Pons (tissue), 1 donor: ENCODE measurements around the gene TIMM50.

Experiments used
- DNase-seq: peaks from one replicate; pipeline ENCODE4 v3.0.0-alpha.2; 2016; ENCODE audit warnings: low spot score

TIMM50 gene

DNA sequence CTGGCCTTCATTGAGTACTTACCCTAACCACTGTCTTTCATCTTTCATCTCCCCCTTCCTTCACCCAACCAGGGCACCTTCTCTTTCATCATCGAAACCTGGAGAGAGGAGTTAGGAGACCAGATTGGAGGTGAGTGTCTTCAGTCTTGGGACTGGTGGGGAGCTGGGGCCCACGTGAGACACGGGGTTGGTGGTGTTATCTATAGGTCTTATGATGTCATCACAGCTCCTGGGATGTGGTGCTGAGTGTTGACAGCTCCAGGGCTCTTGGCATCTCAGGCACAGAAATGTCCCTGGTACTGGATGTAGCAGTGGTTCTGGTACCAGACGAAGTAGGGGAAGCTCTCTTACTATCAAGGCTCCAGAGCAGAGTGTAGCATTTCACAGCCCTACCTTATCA, 19.9 kb downstream of the TIMM50 start:
- no peak for DNase-seq

DNA sequence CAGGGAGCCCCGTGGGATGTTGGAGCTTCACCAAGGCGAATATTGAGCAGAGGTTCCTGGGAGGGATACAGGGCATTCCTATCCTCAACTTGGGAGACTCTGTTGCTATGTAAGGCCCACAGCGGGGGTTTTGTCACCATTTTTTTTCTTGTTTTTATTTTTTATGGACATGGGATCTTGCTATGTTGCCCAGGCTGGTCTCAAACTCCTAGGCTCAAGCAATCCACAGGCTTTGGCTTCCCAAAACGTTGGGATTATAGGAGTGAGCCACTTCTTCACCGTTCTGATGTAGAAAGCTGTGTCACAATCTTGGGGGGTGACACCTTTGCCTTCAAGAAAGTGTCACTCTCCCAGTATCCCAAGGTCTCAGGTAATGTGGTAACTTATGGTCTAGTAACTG, 20.7 kb downstream of the TIMM50 start:
- no peak for DNase-seq

DNA sequence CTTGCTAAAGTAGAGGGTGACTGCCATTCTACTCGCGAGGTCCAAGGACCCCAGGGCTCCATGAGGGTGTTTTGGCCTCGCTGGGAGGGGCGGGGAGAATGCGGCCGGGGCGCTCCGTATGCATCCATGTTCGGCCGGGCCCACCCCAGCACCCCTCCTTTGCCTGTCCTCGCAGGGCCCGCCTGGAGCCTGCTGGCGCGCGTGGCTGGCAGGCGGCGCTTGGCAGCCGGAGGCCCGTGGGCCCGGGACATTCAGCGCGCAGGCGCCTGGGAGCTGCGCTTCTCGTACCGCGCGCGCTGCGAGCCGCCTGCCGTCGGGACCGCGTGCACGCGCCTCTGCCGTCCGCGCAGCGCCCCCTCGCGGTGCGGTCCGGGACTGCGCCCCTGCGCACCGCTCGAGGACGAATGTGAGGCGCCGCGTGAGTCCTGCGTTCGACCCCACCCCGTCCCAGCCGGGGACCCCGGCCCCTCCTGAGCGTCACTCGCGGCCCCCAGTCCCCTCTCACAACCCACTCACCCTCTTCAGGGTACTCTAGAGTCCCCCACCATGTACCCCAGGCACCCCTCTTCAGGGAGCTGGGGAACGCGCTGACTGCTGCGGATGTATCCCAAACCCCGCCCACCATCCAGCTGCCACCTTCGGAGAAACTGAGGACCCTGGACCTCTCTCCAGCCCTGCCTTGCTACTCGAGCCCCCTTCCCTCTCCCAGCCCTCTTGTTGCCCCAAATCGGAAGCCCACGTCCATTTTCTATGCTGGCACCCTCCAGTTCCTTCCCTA, 22.2 kb downstream of the TIMM50 start:
- DNase-seq = no peak

DNA sequence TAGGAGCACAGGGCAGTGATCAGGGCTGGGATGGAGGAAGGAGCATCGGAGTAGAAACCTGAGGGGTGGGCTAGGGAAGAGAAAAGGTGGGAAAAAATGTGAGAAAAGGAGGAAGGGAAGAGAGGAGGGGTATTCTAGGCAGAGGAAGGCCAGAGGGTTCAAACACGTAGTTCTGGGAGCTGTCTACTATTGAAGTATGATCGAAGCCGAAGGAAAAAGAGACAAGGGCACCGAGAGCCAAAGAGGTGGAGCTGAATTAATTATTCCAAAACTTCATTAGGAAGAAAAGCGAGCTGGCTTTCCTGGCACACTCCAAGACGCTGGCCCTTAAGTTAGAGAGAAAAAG, 25.9 kb downstream of the TIMM50 start:
- no peak for DNase-seq

DNA sequence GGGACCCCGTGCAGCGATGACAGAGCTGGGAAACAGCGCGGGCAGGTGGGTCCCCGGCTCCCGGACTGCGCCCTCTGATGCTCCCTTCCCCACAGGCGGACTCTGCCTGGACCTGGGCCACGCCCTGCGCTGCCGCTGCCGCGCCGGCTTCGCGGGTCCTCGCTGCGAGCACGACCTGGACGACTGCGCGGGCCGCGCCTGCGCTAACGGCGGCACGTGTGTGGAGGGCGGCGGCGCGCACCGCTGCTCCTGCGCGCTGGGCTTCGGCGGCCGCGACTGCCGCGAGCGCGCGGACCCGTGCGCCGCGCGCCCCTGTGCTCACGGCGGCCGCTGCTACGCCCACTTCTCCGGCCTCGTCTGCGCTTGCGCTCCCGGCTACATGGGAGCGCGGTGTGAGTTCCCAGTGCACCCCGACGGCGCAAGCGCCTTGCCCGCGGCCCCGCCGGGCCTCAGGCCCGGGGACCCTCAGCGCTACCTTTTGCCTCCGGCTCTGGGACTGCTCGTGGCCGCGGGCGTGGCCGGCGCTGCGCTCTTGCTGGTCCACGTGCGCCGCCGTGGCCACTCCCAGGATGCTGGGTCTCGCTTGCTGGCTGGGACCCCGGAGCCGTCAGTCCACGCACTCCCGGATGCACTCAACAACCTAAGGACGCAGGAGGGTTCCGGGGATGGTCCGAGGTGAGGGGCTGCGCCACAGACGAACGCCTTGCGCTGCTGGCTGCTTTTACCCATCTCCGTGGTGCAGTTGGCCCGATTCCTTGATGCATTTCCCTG, 26.5 kb downstream of the TIMM50 start:
- no peak for DNase-seq

DNA sequence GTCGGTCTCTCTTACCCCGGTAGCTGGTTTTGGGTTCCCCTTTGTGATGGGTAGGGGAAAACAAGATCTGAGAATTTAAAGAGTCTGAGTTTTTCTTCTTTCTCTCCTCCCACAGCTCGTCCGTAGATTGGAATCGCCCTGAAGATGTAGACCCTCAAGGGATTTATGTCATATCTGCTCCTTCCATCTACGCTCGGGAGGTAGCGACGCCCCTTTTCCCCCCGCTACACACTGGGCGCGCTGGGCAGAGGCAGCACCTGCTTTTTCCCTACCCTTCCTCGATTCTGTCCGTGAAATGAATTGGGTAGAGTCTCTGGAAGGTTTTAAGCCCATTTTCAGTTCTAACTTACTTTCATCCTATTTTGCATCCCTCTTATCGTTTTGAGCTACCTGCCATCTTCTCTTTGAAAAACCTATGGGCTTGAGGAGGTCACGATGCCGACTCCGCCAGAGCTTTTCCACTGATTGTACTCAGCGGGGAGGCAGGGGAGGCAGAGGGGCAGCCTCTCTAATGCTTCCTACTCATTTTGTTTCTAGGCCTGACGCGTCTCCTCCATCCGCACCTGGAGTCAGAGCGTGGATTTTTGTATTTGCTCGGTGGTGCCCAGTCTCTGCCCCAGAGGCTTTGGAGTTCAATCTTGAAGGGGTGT, 27.2 kb downstream of the TIMM50 start:
- no peak for DNase-seq

DNA sequence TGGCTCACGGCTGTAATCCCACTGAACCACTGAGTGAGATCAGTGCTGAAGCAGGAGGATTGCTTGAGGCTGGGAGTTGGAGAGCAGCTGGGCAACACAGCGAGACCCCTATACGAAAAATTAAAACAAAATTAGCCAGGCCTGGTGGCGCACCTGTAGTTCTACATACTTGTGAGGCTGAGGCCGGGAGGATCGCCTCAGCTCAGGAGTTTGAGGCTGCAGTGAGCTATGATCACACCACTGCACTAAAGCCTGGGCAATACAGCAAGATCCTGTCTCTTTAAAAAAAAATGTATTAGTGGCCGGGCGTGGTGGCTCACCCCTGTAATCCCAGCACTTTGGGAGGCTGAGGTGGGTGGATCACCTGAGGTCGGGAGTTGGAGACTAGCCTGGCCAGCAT, 28.0 kb downstream of the TIMM50 start:
- DNase-seq = no peak

DNA sequence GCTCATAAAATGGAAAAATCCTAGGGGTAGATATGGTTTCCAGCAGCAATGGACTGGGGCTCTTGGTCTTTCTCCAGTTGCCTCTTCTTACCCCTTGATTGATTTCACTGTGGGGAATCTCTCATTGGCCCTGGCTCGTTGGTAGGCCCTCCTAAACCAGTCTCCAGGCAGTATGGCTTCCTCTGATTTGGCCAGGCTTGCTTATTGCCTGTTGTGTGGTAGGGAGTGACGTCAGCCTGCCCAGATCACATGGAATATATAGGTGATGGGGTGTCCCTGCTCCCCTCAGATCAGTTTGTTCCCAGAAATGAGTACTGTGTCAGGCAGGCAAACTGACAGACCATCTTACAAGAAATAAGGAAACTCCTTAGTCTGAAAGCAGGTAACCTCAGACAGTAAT, 28.6 kb downstream of the TIMM50 start:
- DNase-seq = no peak

DNA sequence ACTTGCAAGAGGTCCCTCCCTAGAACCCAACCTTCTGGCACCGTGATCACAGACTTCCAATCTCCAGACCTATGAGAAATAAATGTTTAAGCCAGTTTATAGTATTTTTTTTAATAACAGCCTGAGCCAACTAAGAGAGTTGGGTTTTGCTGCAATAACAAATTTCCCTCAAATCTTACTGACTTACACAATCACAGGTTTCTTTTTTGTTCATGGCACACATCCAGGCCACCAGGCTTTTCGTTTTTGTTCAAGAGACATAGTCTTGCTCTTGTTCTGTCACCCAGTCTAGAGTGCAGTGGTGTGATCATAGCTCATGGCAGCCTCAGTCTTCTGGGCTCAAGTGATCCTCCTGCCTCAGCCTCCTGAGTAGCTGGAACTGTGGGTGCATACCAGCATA, 32.4 kb downstream of the TIMM50 start:
- no peak for DNase-seq

DNA sequence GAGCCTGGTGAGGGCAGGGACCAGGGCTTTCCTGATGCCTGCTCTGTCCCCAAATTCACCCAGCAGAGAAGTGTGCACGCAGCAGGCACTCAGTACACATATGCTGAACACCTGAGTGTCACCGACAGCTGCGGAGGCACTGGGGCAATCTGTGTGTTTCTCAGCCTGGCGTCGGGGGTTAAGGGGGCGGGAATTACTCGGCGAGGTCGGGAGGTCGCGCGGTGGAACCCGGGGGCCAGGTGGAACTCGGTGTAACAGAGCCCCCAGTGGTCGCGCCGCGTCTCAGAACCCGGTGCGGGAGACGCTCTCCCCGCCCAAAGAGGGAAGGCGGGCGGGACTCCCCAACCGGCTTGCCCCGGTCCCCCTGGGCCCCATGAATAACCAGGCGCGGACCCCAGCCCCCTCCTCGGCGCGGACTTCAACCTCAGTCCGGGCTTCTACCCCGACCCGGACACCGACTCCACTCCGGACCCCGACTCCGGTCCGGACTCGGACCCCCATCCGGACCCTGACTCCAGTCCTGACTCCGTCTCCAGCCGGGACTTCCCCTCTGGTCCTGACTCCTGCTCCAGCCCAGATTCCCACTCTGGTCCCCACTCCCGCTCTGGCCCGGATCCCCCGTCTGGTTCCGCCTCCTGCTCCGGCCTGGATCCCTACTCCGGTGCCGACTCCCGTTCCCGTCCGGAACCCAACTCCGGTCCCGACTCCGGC, 34.4 kb downstream of the TIMM50 start, which contains the start of gene SELENOV:
TSS of gene SELENOV (plus strand) at position 300 of the 711 bp plus-strand sequence. CDS start at position 374, 74 bp downstream.
- DNase-seq = no peak

DNA sequence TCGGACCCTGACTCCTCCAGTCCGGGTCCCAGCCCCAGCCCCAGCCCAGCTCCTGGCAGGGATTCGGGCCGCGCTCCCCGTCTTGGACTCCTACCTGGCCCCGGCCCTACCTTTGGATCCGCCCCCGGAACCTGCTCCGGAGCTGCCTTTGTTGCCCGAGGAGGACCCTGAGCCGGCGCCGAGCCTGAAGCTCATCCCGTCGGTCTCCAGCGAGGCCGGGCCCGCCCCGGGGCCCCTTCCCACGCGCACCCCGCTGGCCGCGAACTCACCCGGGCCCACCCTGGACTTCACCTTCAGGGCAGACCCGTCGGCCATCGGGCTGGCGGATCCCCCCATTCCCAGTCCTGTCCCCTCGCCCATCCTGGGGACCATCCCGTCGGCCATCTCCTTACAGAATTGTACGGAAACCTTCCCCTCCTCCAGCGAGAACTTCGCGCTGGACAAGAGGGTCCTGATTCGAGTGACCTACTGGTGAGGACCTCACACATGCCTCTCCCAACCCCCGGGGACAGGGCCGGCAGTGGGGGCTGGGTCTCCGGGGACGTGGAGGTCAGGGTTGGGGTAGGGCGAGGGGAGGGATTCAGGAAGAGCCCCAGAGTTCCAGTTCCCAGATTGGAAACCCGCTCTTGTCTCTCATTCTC, 35.0 kb downstream of the TIMM50 start:
- no peak for DNase-seq

DNA sequence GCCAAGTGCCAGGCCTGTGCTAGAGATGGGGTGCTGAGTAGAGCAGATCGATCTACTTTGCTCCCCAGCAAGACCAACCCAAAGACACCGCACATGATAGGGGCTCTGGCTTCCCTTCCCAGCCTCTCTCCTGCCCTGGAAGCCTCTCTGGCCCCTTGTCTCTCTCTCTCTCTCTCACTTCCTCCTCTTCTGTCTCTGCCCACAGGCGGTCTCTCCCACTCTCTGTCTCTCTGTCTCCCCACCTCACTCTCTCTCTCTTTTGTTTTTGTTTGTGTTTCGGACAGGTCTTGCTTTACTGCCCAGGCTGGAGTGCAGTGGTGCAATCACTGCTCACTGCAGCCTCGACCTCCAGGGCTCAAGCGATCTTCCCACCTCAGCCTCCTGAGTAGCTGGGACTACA, 35.6 kb downstream of the TIMM50 start:
- DNase-seq = no peak

DNA sequence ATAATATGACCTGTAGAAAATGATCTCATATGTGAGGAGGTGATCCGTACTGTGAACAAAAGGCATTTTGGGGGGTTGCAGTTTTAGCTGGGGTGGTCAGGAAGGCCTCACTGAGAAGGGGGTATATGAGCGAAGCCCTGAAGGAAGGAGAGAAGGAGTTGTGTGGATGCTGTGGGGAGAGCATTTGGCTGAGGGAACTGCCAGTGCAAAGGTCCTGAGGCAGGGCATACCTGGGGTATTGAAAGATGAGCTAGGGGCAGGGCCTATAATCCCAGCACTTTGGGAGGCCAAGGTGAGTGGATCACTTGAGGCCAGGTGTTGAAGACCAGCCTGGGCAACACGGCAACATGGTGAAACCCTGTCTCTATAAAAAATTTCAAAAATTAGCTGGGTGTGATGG, 36.8 kb downstream of the TIMM50 start:
- no peak for DNase-seq

DNA sequence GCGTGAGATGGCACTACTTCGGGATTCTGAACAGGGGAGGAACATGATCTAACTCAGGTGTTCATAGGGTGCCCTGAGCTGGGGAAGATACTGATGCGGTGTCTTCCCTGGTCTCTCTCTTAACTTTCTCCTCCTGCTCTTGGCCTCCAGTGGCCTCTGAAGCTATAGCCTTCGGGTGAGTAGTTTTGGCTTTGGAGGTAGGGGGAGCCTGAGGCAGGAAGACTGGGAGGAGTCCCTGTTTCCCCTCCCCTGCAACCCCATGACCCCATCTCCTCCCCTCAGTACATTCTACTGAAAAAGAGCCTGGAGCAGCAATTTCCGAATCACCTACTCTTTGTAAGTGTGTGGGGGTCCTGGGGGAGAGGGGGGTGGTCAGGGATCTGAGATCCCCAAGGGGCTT, 37.8 kb downstream of the TIMM50 start:
- no peak for DNase-seq

DNA sequence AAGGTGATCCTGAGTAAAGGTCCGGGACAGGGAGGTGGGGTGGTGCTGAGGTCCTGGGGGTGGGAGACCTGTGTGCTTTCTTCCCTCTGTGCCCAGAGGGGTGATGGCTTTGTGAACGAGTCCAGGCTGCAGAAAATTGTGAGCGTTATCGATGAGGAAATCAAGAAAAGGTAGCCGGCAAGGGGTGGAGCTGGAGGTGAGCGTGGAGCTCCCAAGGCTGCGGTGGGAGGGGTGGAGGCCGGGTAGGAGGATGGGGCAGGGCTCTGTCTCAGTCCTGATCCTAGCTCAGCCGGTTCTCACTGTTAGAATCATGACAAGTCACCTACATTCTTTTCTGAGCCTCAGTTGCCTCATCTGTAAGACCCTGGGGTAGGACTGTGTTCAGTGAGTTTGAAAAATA, 38.3 kb downstream of the TIMM50 start:
- no peak for DNase-seq

DNA sequence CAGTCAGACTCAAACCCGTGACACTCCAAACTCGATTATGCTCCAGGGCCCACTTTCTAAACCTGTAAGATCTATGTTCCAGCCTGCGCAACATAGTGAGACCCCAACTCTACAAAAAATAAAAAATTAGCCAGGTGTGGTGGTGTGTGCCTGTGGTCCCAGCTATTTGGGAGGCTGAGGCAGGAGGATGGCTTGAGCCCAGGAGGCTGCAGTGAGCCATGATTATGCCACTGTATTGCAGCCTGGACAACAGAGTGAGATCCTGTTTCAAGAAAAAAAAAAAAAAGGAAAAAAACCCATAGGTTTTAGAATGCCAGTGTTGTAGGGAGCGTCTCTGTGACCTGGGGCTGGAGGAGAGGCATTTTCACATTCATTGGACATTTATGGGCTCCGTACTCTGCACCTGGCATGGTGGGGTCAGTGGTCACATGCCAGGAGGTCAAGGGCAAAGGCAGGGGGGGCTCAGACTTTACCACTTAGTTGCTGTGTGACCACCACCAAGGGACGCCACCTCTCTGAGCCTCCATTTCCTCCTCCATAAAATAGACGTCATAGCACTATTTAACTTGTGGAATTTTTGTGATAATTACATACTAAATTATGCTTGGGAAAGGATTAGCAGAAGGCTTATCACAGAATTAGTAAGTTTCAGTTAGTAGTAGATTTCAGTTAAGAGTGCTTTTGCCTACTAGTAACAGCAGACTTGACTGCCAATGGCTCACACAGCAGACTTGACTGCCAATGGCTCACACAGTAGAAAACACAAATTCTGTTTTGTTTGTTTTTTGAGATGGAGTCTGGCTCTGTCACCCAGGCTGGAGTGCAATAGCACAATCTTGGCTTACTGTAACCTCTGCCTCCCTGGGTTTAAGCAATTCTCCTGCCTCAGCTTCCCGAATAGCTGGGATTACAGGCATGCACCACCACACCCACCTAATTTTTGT, 40.2 kb downstream of the TIMM50 start:
- no peak for DNase-seq

DNA sequence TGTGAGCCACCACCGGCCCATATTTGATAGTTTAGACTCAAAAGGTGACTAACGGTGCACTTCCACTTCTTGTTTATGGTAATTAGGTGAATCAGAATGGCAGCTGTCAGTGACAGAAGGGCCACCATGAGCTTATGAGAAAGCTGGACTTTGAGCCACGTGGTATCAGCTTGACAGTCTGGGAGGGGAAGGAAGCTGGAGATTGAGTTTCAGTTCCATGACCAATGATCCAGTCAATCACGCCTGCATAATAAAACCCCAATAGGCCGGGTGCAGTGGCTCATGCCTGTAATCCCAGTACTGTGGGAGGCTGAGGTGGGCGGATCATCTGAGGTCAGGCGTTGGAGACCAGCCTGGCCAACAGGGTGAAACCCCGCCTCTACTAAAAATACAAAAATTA, 43.9 kb downstream of the TIMM50 start:
- DNase-seq = no peak

DNA sequence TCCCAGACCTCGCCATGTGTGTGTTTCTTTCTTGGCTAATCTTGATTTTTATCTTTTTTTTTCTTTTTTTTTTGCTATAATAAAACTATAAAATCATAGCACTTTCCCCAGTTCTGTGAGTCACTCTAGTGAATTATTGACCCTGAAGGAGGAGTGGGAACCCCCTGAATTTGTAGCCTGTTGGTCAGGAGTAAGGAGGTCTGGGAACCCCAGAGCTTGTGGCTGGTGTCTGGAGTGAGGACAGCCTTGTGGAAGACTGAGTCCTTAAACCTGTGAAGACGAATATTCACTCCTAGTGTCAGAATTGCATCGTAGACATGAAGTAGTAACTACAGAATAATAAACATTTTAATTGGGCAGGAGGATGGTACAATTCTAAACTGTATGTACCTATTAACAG, 44.6 kb downstream of the TIMM50 start:
- DNase-seq = no peak

DNA sequence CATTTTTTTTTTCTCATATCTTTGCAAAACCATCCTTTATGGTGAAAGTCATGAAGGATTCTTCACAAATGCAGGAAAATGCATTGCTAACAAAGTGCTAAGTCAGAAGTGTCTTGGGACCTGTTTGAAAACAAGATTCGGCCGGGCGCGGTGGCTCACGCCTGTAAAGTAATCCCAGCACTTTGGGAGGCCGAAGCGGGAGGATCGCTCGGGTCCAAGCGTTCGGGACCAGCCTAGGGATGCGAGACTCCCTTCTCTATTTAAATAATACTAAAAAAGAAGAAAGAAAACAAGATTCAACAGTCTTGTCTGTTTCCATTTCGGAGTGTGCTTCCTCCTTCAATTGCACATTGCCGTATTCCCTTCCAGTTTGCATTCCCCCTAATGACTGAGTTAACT, 51.2 kb downstream of the TIMM50 start:
- no peak for DNase-seq

DNA sequence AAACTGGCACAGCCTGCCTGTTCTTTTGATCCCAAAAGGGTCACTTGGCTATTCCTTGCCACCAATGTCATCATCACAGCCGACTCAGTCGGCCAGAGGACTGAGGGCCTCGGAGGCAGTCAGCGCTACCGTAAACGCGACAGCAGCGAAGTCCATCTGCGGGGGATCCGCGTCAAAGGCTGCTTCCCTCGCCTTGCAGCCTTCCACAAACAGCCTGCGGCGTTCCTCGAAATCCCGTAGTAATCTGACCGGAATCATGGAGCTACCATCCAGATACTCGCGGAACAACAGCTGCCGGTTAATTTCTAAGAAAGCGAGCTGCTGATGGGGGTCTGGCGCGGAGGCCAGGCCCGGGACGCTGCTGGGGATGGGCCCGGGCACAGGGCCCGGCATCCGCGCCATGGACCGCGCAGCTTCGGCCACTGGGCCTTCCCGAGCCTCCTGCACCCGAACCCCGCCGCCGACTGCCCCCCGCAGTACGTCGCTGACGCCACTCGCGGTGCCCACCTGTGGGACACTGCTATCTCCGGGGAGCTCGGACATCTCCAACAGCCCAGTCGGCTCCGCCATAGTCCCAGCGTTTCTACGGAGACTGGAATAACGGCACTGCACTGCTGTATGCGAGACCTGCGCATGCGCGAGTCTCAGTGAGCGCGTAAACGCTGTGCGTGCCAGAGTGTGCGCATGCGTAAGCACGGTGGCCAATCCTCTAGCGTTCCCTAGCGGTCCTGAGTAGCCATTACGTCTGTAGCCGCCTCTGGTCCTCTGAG, 51.8 kb downstream of the TIMM50 start, which contains the start of gene EID2B:
TSS of gene EID2B (minus strand) at position 620 of the 770 bp plus-strand sequence. CDS start at position 570, 50 bp downstream.
- DNase-seq = peak; percentile 95
